ENCODE measurements around the gene FAT1.

FAT1 gene

GRCh38 chr4:186545436-186545835, 178.2 kb downstream of the FAT1 start:
- Histone ChIP-seq H3K27ac (ENCODE audit: insufficient read depth in 1 of 2, low read depth in 1 of 2, low read length in 2 of 2, poor library complexity in 1 of 2, severe bottlenecking in 2 of 2) (no peak overlapping the region), H3K4me1 (ENCODE audit: control extremely low read depth in 1 of 4, control insufficient read depth in 4 of 4, insufficient read depth in 4 of 4, low read length in 3 of 4) (no peaks in the 10 kb centered on the region), H3K27me3 (replicated peaks in 2 of 5; ENCODE audit: control insufficient read depth in 4 of 5, insufficient read depth in 5 of 5, low read length in 4 of 5) (no peaks in the 10 kb centered on the region), H3K4me3 (ENCODE audit: control insufficient read depth in 1 of 7, extremely low read depth in 1 of 7, insufficient read depth in 4 of 7, low read depth in 2 of 7, low read length in 6 of 7) (no peak overlapping the region), H3K9me3 (ENCODE audit: control extremely low read depth in 1 of 5, control insufficient read depth in 4 of 5, insufficient read depth in 2 of 5, low read depth in 1 of 5, low read length in 4 of 5) (peaks cover 0 to 3% (median 3%) of the 10 kb centered on the region in 5 experiments), H3K36me3 (ENCODE audit: control insufficient read depth in 4 of 4, insufficient read depth in 4 of 4, low read length in 3 of 4) (no peaks in the 10 kb centered on the region)
- WGBS (ENCODE audit: insufficient coverage): 89% methylated on average over 6 of the region's 7 CpGs
- ChIA-PET POLR2A (no interaction called here), CTCF (no interaction called here)
- no peak for DNase-seq

GRCh38 chr4:186543206-186543605, 180.4 kb downstream of the FAT1 start:
- no peak overlapping the region for H3K4me3 ChIP-seq (ENCODE audit: control insufficient read depth in 1 of 7, extremely low read depth in 1 of 7, insufficient read depth in 4 of 7, low read depth in 2 of 7, low read length in 6 of 7)
- H3K9me3 ChIP-seq (ENCODE audit: control extremely low read depth in 1 of 5, control insufficient read depth in 4 of 5, insufficient read depth in 2 of 5, low read depth in 1 of 5, low read length in 4 of 5): peaks cover 0 to 3% (median 3%) of the 10 kb centered on the region in 5 experiments
- H3K4me1 ChIP-seq (ENCODE audit: control extremely low read depth in 1 of 4, control insufficient read depth in 4 of 4, insufficient read depth in 4 of 4, low read length in 3 of 4): no peaks in the 10 kb centered on the region
- CTCF ChIA-PET: no interaction called here
- H3K36me3 ChIP-seq (ENCODE audit: control insufficient read depth in 4 of 4, insufficient read depth in 4 of 4, low read length in 3 of 4): no peaks in the 10 kb centered on the region
- POLR2A ChIA-PET: no interaction called here
- WGBS (ENCODE audit: insufficient coverage): 92% methylated on average over 2 of the region's 2 CpGs
- DNase-seq: no peak
- H3K27ac ChIP-seq (ENCODE audit: insufficient read depth in 1 of 2, low read depth in 1 of 2, low read length in 2 of 2, poor library complexity in 1 of 2, severe bottlenecking in 2 of 2): no peak overlapping the region
- H3K27me3 ChIP-seq (replicated peaks in 2 of 5; ENCODE audit: control insufficient read depth in 4 of 5, insufficient read depth in 5 of 5, low read length in 4 of 5): no peaks in the 10 kb centered on the region

- H3K9me3 ChIP-seq (ENCODE audit: control extremely low read depth in 1 of 5, control insufficient read depth in 4 of 5, insufficient read depth in 2 of 5, low read depth in 1 of 5, low read length in 4 of 5): peaks cover 0 to 3% (median 1%) of the 10 kb centered on the region in 5 experiments
- ChIA-PET POLR2A (no interaction called here), CTCF (no interaction called here)
- DNase-seq: no peak
- no peaks in the 10 kb centered on the region for H3K27me3 ChIP-seq (replicated peaks in 2 of 5; ENCODE audit: control insufficient read depth in 4 of 5, insufficient read depth in 5 of 5, low read length in 4 of 5)
- WGBS (ENCODE audit: insufficient coverage): 93% methylated on average over 4 of the region's 4 CpGs
- H3K4me3 ChIP-seq (ENCODE audit: control insufficient read depth in 1 of 7, extremely low read depth in 1 of 7, insufficient read depth in 4 of 7, low read depth in 2 of 7, low read length in 6 of 7): no peak overlapping the region
- no peak overlapping the region for H3K27ac ChIP-seq (ENCODE audit: insufficient read depth in 1 of 2, low read depth in 1 of 2, low read length in 2 of 2, poor library complexity in 1 of 2, severe bottlenecking in 2 of 2)
- no peaks in the 10 kb centered on the region for H3K4me1 ChIP-seq (ENCODE audit: control extremely low read depth in 1 of 4, control insufficient read depth in 4 of 4, insufficient read depth in 4 of 4, low read length in 3 of 4)
- H3K36me3 ChIP-seq (ENCODE audit: control insufficient read depth in 4 of 4, insufficient read depth in 4 of 4, low read length in 3 of 4): no peaks in the 10 kb centered on the region
These were observed 181.9 kb downstream of the FAT1 start for GRCh38 chr4:186541801-186542200.

GRCh38 chr4:186537843-186538521, 185.7 kb downstream of the FAT1 start:
- Histone ChIP-seq H3K27ac (ENCODE audit: insufficient read depth in 1 of 2, low read depth in 1 of 2, low read length in 2 of 2, poor library complexity in 1 of 2, severe bottlenecking in 2 of 2) (no peak overlapping the region), H3K36me3 (ENCODE audit: control insufficient read depth in 4 of 4, insufficient read depth in 4 of 4, low read length in 3 of 4) (no peaks in the 10 kb centered on the region), H3K9me3 (ENCODE audit: control extremely low read depth in 1 of 5, control insufficient read depth in 4 of 5, insufficient read depth in 2 of 5, low read depth in 1 of 5, low read length in 4 of 5) (peaks cover 0 to 3% (median 0%) of the 10 kb centered on the region in 5 experiments), H3K27me3 (replicated peaks in 2 of 5; ENCODE audit: control insufficient read depth in 4 of 5, insufficient read depth in 5 of 5, low read length in 4 of 5) (no peaks in the 10 kb centered on the region), H3K4me3 (ENCODE audit: control insufficient read depth in 1 of 7, extremely low read depth in 1 of 7, insufficient read depth in 4 of 7, low read depth in 2 of 7, low read length in 6 of 7) (no peak overlapping the region), H3K4me1 (ENCODE audit: control extremely low read depth in 1 of 4, control insufficient read depth in 4 of 4, insufficient read depth in 4 of 4, low read length in 3 of 4) (no peaks in the 10 kb centered on the region)
- ChIA-PET CTCF (no interaction called here), POLR2A (no interaction called here)
- DNase-seq: no peak
- WGBS (ENCODE audit: insufficient coverage): 85% methylated on average over 19 of the region's 19 CpGs
